Natural killer cell (primary cell): ENCODE results near the gene SLC39A11. TPM values are rescaled to one million over a fixed set of nuclear protein-coding genes. Genes with fewer than 3 reads are reported as not detected.

ENCODE experiments used
- ATAC-seq, 3 donors: fragments of 150-1000 bp in 2 of 3; fragments of 200-7000 bp in 1 of 3; cut with Tn5 transposase; 1 replicate in 1 of 3; 2 replicates in 2 of 3; pipeline ENCODE4 v1.10.0; 2021; ENCODE audit warnings: mild to moderate bottlenecking in 2 of 3, moderate library complexity in 2 of 3
- DNase-seq, 2 donors: peaks; one replicate each; pipeline versions ENCODE4 v3.0.0 to v3.0.0-alpha.2; 2013 to 2021; ENCODE audit warnings: mixed read lengths in 1 of 2
- H3K27ac ChIP-seq: one replicate; pipeline ENCODE4 v1.5.1; 2013; ENCODE audit warnings: mild to moderate bottlenecking, low read length
- H3K27me3 ChIP-seq: one replicate; pipeline ENCODE4 v1.6.1; 2013; ENCODE audit warnings: low read length; ENCODE audit not compliant: control insufficient read depth, insufficient read depth
- H3K36me3 ChIP-seq: one replicate; pipeline ENCODE4 v1.6.1; 2013; ENCODE audit warnings: low read length; ENCODE audit not compliant: control insufficient read depth, insufficient read depth
- H3K4me1 ChIP-seq: one replicate; pipeline ENCODE4 v1.6.1; 2013; ENCODE audit warnings: low read length; ENCODE audit not compliant: control insufficient read depth, insufficient read depth
- H3K4me3 ChIP-seq: one replicate; pipeline ENCODE4 v1.5.1; 2013; ENCODE audit warnings: low read length
- H3K9me3 ChIP-seq: one replicate; pipeline ENCODE4 v1.6.1; 2013; ENCODE audit warnings: low read length; ENCODE audit not compliant: control insufficient read depth, insufficient read depth
- H3K27ac Mint-ChIP-seq, 2 donors: one replicate each; pipeline ENCODE4 v1.8.0; 2022; ENCODE audit warnings: mild to moderate bottlenecking in 2 of 2, mixed read lengths in 2 of 2, moderate library complexity in 1 of 2
- H3K27me3 Mint-ChIP-seq, 2 donors: one replicate each; pipeline ENCODE4 v1.8.0; 2022; ENCODE audit warnings: low read depth in 2 of 2, mixed read lengths in 2 of 2
- H3K36me3 Mint-ChIP-seq: one replicate; pipeline ENCODE4 v1.8.0; 2022; ENCODE audit warnings: mixed read lengths
- H3K4me1 Mint-ChIP-seq, 2 donors: one replicate each; pipeline ENCODE4 v1.8.0; 2022; ENCODE audit warnings: mixed read lengths in 2 of 2
- H3K4me3 Mint-ChIP-seq: one replicate; pipeline ENCODE4 v1.8.0; 2022; ENCODE audit warnings: mild to moderate bottlenecking, moderate library complexity, mixed read lengths
- H3K9me3 Mint-ChIP-seq, 2 donors: one replicate each; pipeline ENCODE4 v1.8.0; 2022; ENCODE audit warnings: mixed read lengths in 2 of 2
- CTCF ChIP-seq: fragments of 200-600 bp; IDR thresholded peaks from one replicate; pipeline ENCODE4 v1.8.0; 2022; ENCODE audit warnings: antibody characterized with exemption
- WGBS: methylation state at CpG from one replicate; pipeline ENCODE4 v1.1.7; 2013; ENCODE audit warnings: missing lambda C conversion rate; ENCODE audit not compliant: insufficient coverage; 5-methylcytosine and 5-hydroxymethylcytosine counted together
- intact Hi-C: fragments of 100-400 bp; cut with micrococcal nuclease; formaldehyde crosslinking; loops from one replicate; pipeline ENCODE4 v1.14.2; 2022
- total RNA-seq, 4 donors: library from RNA; stranded (reverse); fragments of 120-200 nt in 1 of 4; gene quantifications; one replicate each; pipeline versions ENCODE4 v1.2.3 to v1.2.4, GENCODE V29; 2013 to 2022

SLC39A11 gene
- total RNA-seq, 3 donors from 2014 or later (not counting 1 experiment from before 2014, with no cell fraction given), result 32.6 to 44.9 (median 39.4) TPM

DNA sequence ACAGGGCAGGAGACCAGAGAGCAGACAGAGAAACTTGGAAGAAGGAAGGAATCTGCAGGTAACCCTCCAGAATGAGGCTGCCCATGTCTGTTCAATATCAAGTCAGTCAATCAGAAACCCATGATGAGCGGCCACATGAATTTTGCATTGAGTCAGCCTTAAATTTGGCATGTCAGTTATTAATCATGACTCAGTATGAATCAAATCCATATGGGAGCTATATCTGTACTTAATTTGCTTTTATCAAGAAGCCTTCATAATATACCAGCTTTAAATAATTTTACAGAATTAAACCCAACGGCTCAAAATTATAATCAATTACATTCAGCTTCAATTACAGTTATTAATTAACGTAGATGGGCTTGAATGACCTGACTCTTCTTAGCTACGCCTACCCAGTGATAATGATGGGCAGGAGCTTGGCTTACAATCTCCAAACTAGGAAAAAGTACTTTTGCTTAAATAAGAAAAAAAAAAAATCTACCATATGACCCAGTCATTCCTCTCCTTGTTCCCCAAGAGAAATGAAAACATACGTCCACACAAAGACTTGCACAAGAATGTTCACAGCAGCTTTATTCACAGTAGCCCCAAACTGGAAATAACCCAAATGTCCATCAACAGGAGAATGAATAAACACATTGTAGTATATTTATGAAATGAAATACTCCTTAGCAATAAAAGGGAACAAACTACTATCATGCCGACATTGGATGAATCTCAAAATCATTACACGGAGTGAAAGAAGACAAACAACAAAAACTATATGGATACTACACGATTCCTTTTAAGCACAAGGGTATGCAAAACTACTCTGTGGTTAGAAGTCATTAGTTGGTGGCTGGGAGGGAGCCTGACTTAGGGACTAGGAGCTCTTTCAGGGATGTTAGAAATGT lies 48.6 kb downstream of the SLC39A11 start:
- no peak overlapping the region for H3K4me3 ChIP-seq
- WGBS, result 90% methylated on average over 7 of the region's 8 CpGs
- ATAC-seq (no peak), DNase-seq (no peak)
- H3K27me3 ChIP-seq, result no peaks in the 10 kb centered on the region
- H3K9me3 ChIP-seq, result peaks cover 4% of the 10 kb centered on the region
- peaks cover 0 to 4% of the 10 kb centered on the region in 2 donors for H3K9me3 Mint-ChIP-seq
- intact Hi-C loops, result no loop called here
- no peak overlapping the region for H3K27ac Mint-ChIP-seq
- H3K4me1 Mint-ChIP-seq, result peaks cover 18 to 26% of the 10 kb centered on the region in 2 donors
- TF ChIP-seq CTCF, result no peak
- H3K27ac ChIP-seq, result no peak overlapping the region
- no peaks in the 10 kb centered on the region for H3K4me1 ChIP-seq
- peaks cover 6% of the 10 kb centered on the region for H3K36me3 Mint-ChIP-seq
- H3K27me3 Mint-ChIP-seq, result no peaks in the 10 kb centered on the region
- H3K4me3 Mint-ChIP-seq, result no peak overlapping the region
- no peaks in the 10 kb centered on the region for H3K36me3 ChIP-seq

DNA sequence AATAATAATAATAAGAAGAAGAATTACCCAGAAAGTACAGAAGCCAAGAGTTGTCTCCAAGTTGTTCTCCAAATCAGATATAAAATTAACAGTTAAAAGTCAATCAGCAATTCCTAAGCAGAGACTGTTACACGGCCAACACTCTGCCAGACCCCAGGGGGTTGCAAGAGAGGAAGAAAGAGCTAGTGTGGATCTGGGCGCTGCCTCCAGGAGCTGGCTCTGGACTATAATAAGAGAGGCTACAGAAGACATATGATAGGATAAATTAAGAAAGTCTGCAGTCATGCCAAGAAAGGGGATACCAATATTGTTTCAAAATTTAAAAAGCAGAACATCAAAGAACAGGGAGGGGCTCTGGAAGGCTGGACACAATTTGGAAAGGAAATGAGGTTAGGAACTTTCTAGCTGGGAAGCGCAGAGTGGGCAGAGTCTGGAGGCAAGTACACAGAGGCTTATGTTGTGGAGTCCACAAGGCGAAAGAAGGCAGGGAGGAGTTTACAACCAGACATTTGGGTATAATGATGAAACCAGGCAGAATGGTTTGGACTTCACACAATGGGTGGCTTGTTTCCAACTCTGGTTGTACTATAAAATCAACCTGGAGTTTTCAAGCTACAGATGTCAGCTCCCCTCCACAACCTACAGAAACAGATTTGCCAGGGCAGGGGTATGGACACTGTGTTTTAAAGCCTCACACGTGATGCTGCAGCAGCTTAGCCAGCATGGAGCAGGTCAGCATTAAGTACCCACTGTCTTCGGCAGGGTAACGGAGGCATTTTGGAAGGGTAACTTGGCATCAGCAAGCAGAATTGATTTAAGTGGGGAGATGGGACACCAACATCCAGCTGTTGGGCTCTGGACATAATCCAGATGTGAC lies 49.4 kb downstream of the SLC39A11 start:
- DNase-seq (no peak), ATAC-seq (no peak)
- intact Hi-C loops, result no loop called here
- Histone ChIP-seq H3K9me3 (peaks cover 4% of the 10 kb centered on the region), H3K27ac (no peak overlapping the region), H3K27me3 (no peaks in the 10 kb centered on the region), H3K4me1 (no peaks in the 10 kb centered on the region), H3K36me3 (no peaks in the 10 kb centered on the region), H3K4me3 (no peak overlapping the region)
- no peak overlapping the region for H3K27ac Mint-ChIP-seq
- TF ChIP-seq CTCF, result no peak
- H3K9me3 Mint-ChIP-seq, result peaks cover 0 to 4% of the 10 kb centered on the region in 2 donors
- WGBS, result 97% methylated on average over 7 of the region's 7 CpGs
- H3K27me3 Mint-ChIP-seq, result no peaks in the 10 kb centered on the region
- peaks cover 18 to 34% of the 10 kb centered on the region in 2 donors for H3K4me1 Mint-ChIP-seq
- no peak overlapping the region for H3K4me3 Mint-ChIP-seq
- peaks cover 6% of the 10 kb centered on the region for H3K36me3 Mint-ChIP-seq

- H3K4me3 Mint-ChIP-seq, result no peak overlapping the region
- no peaks in the 10 kb centered on the region for H3K36me3 ChIP-seq
Observed at GRCh38 chr17:73042225-73042624, 50.3 kb downstream of the SLC39A11 start.

More at GRCh38 chr17:73042225-73042624, 50.3 kb downstream of the SLC39A11 start:
- DNase-seq (no peak), ATAC-seq (no peak)
- Histone ChIP-seq H3K4me3 (no peak overlapping the region), H3K9me3 (peaks cover 4% of the 10 kb centered on the region), H3K27ac (no peak overlapping the region), H3K27me3 (no peaks in the 10 kb centered on the region), H3K4me1 (no peaks in the 10 kb centered on the region)
- peaks cover 6% of the 10 kb centered on the region for H3K36me3 Mint-ChIP-seq
- peaks cover 0 to 4% of the 10 kb centered on the region in 2 donors for H3K9me3 Mint-ChIP-seq
- TF ChIP-seq CTCF, result no peak
- peaks cover 18 to 34% of the 10 kb centered on the region in 2 donors for H3K4me1 Mint-ChIP-seq
- intact Hi-C loops, result no loop called here
- H3K27me3 Mint-ChIP-seq, result no peaks in the 10 kb centered on the region
- no peak overlapping the region for H3K27ac Mint-ChIP-seq
- WGBS, result 87% methylated on average over 5 of the region's 5 CpGs
